Activated CD8-positive, alpha-beta memory T cell treated with anti-CD3 and anti-CD28 coated beads, Interleukin-2, amount 10 ng/mL, durations not matched to agents 7 days and 5 days (primary cell): ENCODE measurements around the gene RBBP8NL. TPM values are rescaled to one million over a fixed set of nuclear protein-coding genes. Genes with fewer than 3 reads are reported as not detected.

Experiments used
- ATAC-seq: fragments of 150-1000 bp; cut with Tn5 transposase; one replicate; pipeline ENCODE4 v1.10.0; 2021; ENCODE audit warnings: moderate library complexity
- CTCF ChIA-PET: fragments of 350-600 bp; sonication (Branson Sonifier 250); formaldehyde crosslinking; loops from one replicate; lab custom pipeline; 2021; ENCODE audit warnings: antibody characterized with exemption; lab: Charles Lee
- DNase-seq: peaks from one replicate; pipeline ENCODE4 v3.0.0-alpha.2; 2020
- H3K27ac Mint-ChIP-seq: one replicate; pipeline ENCODE4 v1.8.0; 2021; ENCODE audit warnings: mild to moderate bottlenecking, mixed read lengths
- H3K27me3 Mint-ChIP-seq: one replicate; pipeline ENCODE4 v1.8.0; 2021; ENCODE audit warnings: mixed read lengths
- H3K36me3 Mint-ChIP-seq: one replicate; pipeline ENCODE4 v1.8.0; 2021; ENCODE audit warnings: mild to moderate bottlenecking, mixed read lengths
- H3K4me1 Mint-ChIP-seq: one replicate; pipeline ENCODE4 v1.8.0; 2021; ENCODE audit warnings: mixed read lengths
- H3K4me3 Mint-ChIP-seq: one replicate; pipeline ENCODE4 v1.8.0; 2021; ENCODE audit warnings: mild to moderate bottlenecking, moderate library complexity, mixed read lengths
- H3K9me3 Mint-ChIP-seq: one replicate; pipeline ENCODE4 v1.8.0; 2022; ENCODE audit warnings: low read depth, mixed read lengths
- total RNA-seq, 2 experiments: library from RNA; stranded (reverse); gene quantifications; one replicate each; pipeline ENCODE4 v1.2.3, GENCODE V29; 2021

RBBP8NL gene
- total RNA-seq, 2 experiments from 2014 or later, result not detected

DNA sequence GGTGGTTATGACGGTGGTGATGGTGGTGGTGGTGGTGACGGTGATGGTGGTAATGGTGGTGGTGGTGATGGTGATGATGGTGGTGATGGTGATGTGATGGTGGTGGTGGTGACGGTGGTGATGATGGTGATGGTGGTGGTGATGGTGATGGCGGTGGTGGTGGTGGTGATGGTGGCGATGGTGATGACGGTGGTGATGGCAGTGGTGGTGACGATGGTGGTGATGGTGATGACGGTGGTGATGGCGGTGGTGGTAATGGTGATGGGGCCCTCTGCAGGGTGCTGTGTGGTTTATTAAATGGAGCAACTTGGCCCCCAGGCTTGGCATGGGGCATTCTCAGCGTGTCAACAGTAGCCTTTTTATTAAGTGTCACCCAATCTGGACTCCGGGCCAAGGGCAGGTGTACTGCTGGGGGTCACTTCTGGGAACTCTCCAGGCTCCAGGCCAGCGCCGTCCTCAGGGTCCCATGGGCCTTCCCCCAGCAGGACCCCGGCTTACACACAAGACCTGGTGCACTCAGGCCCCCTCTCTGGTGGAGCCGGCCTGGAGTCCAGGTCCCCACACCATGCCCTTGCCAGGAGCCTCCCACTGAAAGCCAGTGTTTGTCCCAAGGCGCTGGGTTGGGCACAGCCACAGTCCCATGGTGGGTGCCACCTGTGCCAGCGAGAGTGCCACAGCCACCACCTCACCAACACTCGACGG is 29.1 kb downstream of the RBBP8NL start:
- no peaks in the 10 kb centered on the region for H3K27me3 Mint-ChIP-seq
- no peak overlapping the region for H3K27ac Mint-ChIP-seq
- CTCF ChIA-PET, result no interaction called here
- DNase-seq, result no peak
- no peak for ATAC-seq
- H3K9me3 Mint-ChIP-seq, result peaks cover 7% of the 10 kb centered on the region
- no peak overlapping the region for H3K4me3 Mint-ChIP-seq
- H3K36me3 Mint-ChIP-seq, result peaks cover 13% of the 10 kb centered on the region
- H3K4me1 Mint-ChIP-seq, result no peaks in the 10 kb centered on the region

DNA sequence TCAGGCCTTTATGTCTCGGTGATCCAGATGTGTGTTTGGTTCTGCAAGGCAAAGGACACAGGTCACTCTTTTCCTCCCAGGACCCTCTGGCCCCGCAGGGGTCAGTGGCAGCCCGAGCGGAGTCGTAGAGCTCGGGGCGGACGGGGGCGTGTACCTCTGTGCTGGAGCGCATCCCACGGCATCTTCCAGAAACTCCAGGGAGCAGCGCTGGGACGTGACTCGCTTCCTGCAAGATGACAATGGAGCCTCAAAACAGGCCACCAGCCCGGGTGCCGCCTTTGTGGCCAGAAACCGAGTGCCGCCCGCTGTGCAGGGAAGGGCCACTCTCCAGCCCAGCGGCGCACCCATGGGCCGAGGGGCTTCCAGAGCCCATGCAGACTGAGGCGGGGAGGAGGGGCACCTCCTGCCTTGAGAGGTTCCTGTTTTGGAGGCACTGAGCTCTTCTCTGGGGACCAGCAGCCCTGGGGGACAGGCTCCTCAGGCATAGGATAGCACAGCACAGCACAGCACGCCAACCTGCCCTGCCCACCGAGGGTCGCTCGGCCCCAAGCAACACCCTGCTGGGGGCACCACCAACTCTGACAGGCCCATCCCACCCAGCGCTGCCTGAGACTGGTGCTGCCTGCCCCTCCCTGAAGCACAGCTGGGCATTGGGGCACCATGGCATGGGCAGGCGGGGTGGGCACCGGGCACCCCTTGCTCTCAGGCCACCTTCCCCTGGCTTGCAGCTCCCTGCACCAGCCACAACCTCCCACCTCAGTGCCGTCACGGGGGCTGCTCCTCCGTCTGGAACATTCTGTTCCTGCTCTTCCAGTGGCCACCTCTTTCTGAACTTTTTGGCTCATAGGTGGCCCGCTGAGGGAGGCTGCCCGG is 30.7 kb downstream of the RBBP8NL start:
- Mint-ChIP-seq H3K36me3 (peaks cover 12% of the 10 kb centered on the region), H3K27ac (no peak overlapping the region), H3K4me1 (no peaks in the 10 kb centered on the region), H3K9me3 (peaks cover 7% of the 10 kb centered on the region), H3K27me3 (no peaks in the 10 kb centered on the region), H3K4me3 (no peak overlapping the region)
- no peak for DNase-seq
- no peak for ATAC-seq
- CTCF ChIA-PET, result no interaction called here

DNA sequence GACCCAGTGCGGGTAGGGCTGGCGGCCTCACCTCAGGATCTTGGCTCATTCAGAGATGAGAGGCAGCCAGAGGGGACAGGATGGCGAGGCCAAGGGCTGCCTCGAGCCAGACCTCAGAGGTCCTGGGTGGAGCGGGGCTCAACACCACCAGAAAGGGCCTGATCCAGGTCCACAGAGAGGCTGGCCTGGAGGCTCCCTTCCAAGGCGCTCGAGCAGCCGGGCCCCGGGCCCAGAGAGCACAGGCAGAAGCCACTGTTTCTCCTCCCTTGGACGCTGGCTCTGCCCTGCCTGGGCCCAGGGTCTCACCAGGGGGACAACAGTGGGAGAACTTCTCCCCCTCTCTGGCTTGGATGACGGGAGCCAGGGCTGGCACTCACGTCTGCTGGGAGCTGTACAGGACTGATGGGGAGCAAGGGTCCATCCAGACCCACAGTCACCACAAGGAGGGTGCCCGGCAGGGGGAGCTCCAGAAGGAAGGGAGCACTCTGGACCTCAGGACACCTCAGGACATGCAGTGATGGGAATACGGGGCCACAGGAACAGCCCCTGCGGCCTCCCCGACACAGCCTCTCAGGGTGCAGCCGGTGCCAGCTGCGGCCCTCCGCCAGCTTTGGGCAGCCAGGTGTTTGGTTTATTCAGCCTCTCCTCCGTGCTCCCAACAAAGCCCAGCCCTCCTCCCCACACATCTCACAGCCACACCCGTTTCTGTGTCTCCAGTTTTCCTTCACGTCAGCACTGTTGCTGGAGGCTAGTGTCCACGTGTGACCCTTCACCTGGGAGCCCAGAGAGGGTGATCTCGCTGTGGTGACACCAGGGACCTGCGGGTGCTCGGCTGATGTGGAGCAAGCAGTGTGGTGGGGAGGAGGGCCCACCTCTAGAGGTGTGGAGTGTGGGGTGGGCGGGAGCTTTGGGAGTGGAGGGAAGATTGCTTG is 31.8 kb downstream of the RBBP8NL start:
- Mint-ChIP-seq H3K4me1 (no peaks in the 10 kb centered on the region), H3K9me3 (peaks cover 7% of the 10 kb centered on the region), H3K4me3 (no peak overlapping the region), H3K27me3 (no peaks in the 10 kb centered on the region), H3K27ac (no peak overlapping the region), H3K36me3 (peaks cover 9% of the 10 kb centered on the region)
- DNase-seq (no peak), ATAC-seq (no peak)
- CTCF ChIA-PET, result no interaction called here

DNA sequence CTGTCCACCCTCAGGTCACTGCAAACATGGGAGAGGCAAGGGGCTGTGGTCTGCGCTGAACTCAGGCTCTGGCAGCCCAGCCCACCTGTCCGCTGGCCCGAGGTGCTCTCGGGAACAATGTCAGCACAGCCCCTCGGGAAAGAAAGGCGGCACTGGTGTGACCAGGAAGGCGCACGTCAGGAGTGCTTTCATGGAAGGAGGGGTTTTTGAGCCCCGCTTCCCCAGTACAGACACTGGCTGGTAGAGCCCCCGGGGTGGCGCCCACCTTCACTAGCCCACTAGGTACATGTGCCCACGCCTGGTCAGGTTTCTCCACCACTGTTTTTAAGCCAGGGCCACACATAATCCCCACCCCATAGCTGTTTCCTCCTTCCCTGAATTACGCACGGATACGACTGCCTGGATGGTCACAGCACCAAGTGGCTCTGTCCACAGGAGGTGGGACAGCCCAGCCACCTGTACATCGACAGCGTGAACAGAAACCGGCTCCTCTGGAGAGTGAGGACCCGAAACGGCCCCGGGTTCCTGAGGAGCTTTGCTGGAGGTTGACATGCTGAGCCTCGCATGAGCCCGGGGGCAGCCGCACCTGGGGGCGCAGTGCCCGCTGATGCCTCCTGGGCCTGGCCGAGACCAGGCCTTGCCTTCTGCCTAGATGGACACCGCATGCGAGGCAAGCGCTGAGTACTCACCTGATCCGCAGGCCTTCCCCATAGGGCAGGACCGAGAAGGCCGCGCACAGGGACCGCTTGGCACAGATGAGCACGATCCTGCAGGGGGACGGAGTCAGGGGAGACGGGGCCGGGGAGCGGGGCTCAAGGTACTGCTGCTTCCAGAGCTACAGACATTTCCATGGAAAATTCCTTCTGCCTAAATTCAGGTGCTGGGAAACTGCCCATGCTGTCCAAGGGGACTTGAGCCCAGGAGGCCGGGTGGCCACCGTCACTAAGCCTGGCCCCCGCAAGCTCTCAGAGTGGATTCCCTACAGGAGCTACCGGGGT is 32.8 kb downstream of the RBBP8NL start:
- peaks cover 11% of the 10 kb centered on the region for H3K36me3 Mint-ChIP-seq
- ATAC-seq (no peak), DNase-seq (no peak)
- CTCF ChIA-PET, result no interaction called here
- no peaks in the 10 kb centered on the region for H3K27me3 Mint-ChIP-seq
- H3K9me3 Mint-ChIP-seq, result peaks cover 7% of the 10 kb centered on the region
- peaks cover 4% of the 10 kb centered on the region for H3K4me1 Mint-ChIP-seq
- no peak overlapping the region for H3K27ac Mint-ChIP-seq
- H3K4me3 Mint-ChIP-seq, result no peak overlapping the region

DNA sequence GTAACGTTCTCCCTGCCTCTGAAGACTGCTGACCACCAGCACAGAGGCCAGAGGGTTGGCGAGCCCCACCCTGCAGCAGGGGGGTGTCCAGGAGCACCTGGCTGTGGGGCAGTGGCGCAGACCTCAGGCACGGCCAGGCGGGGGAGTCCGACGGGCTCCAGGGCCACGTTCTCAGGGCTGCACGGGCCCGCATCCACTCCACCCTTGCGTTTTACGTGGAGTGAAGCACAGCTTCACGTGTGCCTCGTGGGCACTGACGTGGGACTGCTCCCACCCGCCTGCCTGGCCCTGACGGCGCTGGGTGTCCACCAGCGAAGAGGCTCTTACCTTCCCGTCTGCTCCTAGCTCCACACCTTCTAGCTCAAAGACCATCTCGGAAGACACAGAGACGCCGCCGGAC is 33.5 kb downstream of the RBBP8NL start:
- H3K9me3 Mint-ChIP-seq, result peaks cover 7% of the 10 kb centered on the region
- CTCF ChIA-PET, result interaction anchor here (1.7 kb wide), 1 partner anchor 223 kb away, joined by 5 read pairs; no protein-coding TSS in a partner anchor
- DNase-seq, result no peak

DNA sequence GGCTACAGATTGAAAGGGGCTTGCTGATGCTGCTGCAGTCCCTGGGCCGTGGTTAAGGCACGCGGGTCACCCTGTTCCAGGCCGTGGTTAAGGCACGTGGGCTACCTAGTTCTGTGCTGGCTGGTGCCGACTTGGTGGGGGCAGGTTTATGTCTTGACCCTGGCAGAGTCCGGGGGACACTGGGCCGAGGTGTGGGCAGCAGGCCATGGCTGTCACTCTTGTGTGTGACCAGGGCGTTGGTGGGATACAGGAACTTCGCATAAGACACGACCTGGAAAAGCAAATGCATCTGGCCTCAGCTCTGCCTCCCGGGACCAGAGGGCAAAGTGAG is 34.0 kb downstream of the RBBP8NL start:
- Mint-ChIP-seq H3K9me3 (peaks cover 7% of the 10 kb centered on the region), H3K4me1 (peaks cover 16% of the 10 kb centered on the region), H3K4me3 (no peak overlapping the region), H3K27me3 (no peaks in the 10 kb centered on the region), H3K27ac (no peak overlapping the region), H3K36me3 (peaks cover 22% of the 10 kb centered on the region)
- CTCF ChIA-PET, result interaction anchor here (1.7 kb wide), 1 partner anchor 224 kb away, joined by 5 read pairs; no protein-coding TSS in a partner anchor
- DNase-seq (no peak), ATAC-seq (no peak)

More for the DNA sequence above, 33.5 kb downstream of the RBBP8NL start:
- ATAC-seq, result no peak
- H3K27me3 Mint-ChIP-seq, result no peaks in the 10 kb centered on the region
- peaks cover 17% of the 10 kb centered on the region for H3K36me3 Mint-ChIP-seq
- H3K4me3 Mint-ChIP-seq, result no peak overlapping the region
- H3K27ac Mint-ChIP-seq, result no peak overlapping the region
- H3K4me1 Mint-ChIP-seq, result peaks cover 10% of the 10 kb centered on the region

DNA sequence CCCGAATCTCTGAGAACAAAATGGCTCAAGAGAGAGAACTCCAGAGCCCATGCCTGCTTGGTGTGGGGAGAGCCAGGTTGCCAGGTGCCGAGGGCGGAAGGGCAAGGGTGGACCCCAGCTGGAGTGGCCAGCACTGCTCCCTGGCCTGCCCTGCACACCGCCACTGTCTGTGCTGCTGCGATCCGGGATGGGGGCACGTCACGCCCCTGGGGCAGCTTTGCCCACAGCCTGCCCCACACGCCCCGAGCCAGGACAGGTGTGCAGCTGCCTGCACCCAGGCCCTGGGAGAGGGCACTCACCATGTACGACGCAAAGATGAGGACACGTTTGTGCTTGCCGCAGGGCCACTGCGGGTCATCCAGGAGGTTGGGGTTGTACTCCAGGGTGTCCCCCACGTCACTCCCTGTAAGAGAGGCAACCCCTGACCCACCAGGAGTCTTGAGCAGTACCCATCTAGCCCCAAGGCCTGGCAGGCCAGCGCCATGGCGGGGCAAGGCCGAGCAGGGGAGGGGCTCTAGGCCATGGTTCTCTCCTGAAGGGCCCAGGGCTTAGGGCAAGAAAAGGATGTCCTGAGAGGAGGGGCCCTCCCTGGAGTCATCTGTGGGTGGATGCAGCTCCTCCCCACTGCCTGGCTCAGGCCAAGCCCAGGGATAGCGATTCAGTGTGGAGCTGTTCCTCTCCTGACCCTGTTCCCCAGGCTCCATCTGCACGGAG is 34.6 kb downstream of the RBBP8NL start:
- ATAC-seq, result peak; percentile 21

DNA sequence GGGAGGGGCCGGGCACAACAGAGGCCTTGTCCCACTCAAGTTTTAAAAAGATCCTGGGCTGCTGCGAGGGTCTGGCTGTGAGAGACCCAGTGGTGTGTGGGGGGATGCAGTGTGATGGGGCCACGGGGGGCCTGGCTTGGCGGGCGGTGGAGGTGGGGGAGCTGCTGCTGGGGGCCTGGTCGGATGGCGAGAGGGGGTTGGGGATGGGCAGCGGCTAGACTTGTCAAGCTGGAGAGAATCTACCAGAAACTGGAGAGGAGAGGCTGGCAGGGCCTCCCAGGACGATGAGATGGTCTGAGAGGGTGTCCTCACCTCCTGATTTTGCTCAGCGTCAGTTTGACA is 35.3 kb downstream of the RBBP8NL start:
- Mint-ChIP-seq H3K27ac (no peak overlapping the region), H3K4me1 (peaks cover 25% of the 10 kb centered on the region), H3K36me3 (peaks cover 26% of the 10 kb centered on the region), H3K9me3 (no peaks in the 10 kb centered on the region), H3K4me3 (no peak overlapping the region), H3K27me3 (no peaks in the 10 kb centered on the region)
- DNase-seq, result no peak
- CTCF ChIA-PET, result interaction anchor here (1.4 to 1.7 kb wide), 2 partner anchors 9 to 225 kb away, joined by 4 to 5 read pairs; no protein-coding TSS in a partner anchor
- ATAC-seq, result no peak

More for the DNA sequence above, 34.6 kb downstream of the RBBP8NL start:
- no peak for DNase-seq
- Mint-ChIP-seq H3K4me3 (no peak overlapping the region), H3K27me3 (no peaks in the 10 kb centered on the region), H3K36me3 (peaks cover 23% of the 10 kb centered on the region), H3K27ac (no peak overlapping the region), H3K9me3 (peaks cover 3% of the 10 kb centered on the region), H3K4me1 (peaks cover 21% of the 10 kb centered on the region)
- CTCF ChIA-PET, result interaction anchor here (1.7 kb wide), 1 partner anchor 224 kb away, joined by 5 read pairs; no protein-coding TSS in a partner anchor

DNA sequence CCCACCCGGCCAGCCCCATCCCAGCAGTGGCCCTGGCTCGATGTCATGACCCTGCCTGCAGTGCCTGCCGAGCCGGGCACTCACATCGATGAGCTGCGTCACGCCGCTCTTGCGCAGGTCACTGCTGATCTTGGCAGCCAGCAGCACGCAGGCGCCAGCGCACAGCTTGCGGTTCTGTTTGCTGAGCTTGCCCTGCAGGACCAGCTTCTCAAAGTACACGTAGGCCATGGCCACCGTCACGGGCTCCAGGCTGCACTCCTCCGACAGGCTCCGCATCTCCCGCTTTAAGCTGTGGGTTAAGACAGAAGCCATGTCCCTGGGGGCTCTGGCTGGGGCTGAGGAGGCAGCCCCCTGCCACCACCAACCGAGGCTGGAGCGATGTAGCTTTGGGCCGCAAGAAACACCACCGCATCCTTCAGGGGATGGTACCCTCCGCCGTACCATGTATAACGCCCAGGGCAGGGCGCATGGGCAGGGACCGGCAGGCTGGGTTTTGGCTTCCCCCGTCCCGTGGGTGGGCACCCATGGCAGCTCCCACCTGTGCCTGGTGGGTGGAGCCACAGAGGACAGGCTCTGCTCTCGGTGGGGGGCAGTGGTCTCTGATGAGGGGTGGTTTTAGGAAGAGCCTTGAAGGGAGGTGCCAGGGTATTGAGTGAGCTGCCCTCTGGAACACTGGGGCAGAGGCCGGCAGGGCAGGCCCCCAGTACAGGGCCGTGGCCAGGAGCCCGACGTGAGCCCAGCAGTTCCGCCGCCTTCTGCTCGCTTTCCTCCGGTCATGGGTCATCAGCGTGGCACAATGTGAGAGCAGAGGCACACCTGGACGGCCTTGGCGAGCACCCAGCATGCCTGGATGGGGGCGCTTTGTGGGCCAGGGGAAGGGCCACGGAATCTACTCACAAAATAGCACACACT is 35.9 kb downstream of the RBBP8NL start:
- peaks cover 25% of the 10 kb centered on the region for H3K4me1 Mint-ChIP-seq
- peaks cover 26% of the 10 kb centered on the region for H3K36me3 Mint-ChIP-seq
- no peaks in the 10 kb centered on the region for H3K9me3 Mint-ChIP-seq
- ATAC-seq, result no peak
- CTCF ChIA-PET, result interaction anchor here (1.4 kb wide), 1 partner anchor 9 kb away, joined by 4 read pairs; no protein-coding TSS in a partner anchor
- no peak overlapping the region for H3K4me3 Mint-ChIP-seq
- no peaks in the 10 kb centered on the region for H3K27me3 Mint-ChIP-seq
- no peak for DNase-seq
- no peak overlapping the region for H3K27ac Mint-ChIP-seq

DNA sequence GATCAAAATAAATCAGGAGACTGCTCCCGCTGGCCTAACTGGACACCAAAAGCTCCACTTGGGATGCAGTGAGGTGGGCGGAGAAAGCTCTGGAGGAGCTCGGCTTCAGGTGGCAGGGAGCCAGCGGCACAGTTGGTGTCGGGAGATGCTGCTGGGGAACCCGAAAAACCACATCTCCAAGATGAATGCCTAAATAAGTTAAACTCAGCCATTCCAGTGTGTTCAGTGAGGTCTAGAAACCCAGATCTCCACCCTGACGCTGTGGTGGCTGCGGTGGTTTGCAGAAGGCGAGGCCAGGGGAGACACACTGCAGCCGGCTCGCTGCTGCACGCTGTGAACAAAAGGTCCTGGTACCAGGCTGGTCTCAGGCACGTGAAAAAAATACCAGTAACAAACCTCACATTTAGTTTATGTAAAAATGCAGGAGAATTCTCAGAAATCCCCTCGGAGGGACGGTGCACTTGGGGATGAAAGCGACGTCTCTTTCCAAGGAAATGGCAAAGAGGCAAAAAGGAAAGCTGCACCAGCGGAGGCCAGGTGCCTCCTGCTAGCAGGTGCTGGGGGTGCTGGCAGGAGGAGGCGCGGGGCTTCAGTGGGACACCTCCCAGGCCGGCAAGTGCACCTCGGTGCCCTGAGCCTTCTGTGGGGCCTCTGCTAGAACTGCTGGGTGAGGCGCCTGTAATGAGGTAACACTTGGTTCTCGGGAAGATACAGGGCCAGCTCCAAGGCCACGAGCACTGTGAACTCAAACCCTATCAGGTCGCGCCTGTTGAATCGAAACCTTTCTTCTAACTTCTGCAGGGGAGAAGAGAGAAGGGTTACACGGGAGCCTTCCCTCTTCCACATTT is 36.8 kb downstream of the RBBP8NL start:
- Mint-ChIP-seq H3K27me3 (no peaks in the 10 kb centered on the region), H3K9me3 (no peaks in the 10 kb centered on the region), H3K4me3 (no peak overlapping the region), H3K36me3 (peaks cover 26% of the 10 kb centered on the region), H3K4me1 (peaks cover 29% of the 10 kb centered on the region), H3K27ac (no peak overlapping the region)
- DNase-seq (no peak), ATAC-seq (no peak)
- CTCF ChIA-PET, result interaction anchor here (1.4 kb wide), 1 partner anchor 8 kb away, joined by 4 read pairs; no protein-coding TSS in a partner anchor
